ENCODE data around the gene DCST1. TPM values are rescaled to one million over a fixed set of nuclear protein-coding genes. Genes with fewer than 3 reads are reported as not detected.

DCST1 gene
- total RNA-seq, 2 experiments from 2014 or later, result 0.33 to 0.39 TPM

DNA sequence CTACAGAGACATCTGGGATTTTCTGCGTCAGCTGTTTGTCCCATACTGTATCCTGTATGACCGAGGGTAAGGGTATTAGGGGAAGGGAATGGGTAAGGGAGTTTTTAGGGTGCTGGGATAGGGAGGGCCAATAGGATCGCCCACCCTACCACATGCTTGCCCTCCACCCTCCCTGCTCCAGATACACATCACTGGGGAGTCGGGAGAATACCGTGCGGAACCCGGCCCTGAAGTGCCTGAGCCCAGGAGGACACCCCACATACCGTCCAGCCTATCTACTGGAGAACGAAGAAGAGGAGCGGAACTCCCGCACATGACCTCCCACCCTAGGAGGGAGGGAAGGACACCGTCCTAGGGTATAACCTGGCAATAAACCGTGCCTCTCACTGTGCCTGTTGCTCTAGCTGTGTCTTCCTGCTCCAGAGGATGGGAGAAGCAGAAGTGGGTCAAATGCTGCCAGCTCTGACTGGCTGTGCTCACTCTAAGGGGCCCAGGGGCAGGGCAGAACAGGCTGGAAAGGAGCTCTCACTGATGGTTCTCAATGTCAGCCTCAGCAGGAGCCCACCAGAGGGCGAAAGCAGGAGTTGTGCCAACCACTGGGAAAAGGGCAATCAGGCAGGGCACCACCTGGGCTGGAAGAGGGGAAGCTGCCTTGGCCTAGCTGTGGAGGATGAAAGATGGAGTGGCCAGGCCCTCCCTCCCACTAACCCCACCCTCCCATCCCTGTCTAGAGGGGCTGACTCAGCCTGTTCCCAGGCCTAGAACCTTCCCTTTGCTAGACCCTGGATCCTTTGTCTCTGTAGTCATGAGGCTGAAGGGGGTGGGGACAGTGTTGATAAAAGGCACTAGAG, 40.7 kb upstream of the DCST1 start:
- Mint-ChIP-seq H3K9me3 (no peaks in the 10 kb centered on the region), H3K4me3 (no peak overlapping the region), H3K27ac (no peak overlapping the region), H3K4me1 (ENCODE audit: low read depth) (peaks cover 33% of the 10 kb centered on the region), H3K27me3 (no peaks in the 10 kb centered on the region), H3K36me3 (ENCODE audit: low read depth) (peaks cover 26% of the 10 kb centered on the region)
- DNase-seq (no peak), ATAC-seq (ENCODE audit: poor library complexity) (no peak)
- Histone ChIP-seq H3K27ac (ENCODE audit: low read depth in 1 of 2, low read length in 2 of 2) (no peak overlapping the region), H3K4me1 (ENCODE audit: insufficient read depth, low read length) (peaks cover 33% of the 10 kb centered on the region), H3K4me3 (ENCODE audit: low read length) (no peak overlapping the region), H3K36me3 (ENCODE audit: insufficient read depth, low read length) (peaks cover 39% of the 10 kb centered on the region), H3K27me3 (ENCODE audit: control insufficient read depth in 1 of 2, insufficient read depth in 2 of 2, low read length in 2 of 2) (no peaks in the 10 kb centered on the region), H3K9me3 (ENCODE audit: control insufficient read depth in 1 of 2, insufficient read depth in 1 of 2, low read length in 2 of 2) (no peaks in the 10 kb centered on the region)
- CTCF ChIA-PET, result interaction anchor here (1.3 to 13.2 kb wide), 2 partner anchors 9 to 26 kb away, joined by 3 to 159 read pairs; no protein-coding TSS in a partner anchor
- TF ChIP-seq, protein P1, sequence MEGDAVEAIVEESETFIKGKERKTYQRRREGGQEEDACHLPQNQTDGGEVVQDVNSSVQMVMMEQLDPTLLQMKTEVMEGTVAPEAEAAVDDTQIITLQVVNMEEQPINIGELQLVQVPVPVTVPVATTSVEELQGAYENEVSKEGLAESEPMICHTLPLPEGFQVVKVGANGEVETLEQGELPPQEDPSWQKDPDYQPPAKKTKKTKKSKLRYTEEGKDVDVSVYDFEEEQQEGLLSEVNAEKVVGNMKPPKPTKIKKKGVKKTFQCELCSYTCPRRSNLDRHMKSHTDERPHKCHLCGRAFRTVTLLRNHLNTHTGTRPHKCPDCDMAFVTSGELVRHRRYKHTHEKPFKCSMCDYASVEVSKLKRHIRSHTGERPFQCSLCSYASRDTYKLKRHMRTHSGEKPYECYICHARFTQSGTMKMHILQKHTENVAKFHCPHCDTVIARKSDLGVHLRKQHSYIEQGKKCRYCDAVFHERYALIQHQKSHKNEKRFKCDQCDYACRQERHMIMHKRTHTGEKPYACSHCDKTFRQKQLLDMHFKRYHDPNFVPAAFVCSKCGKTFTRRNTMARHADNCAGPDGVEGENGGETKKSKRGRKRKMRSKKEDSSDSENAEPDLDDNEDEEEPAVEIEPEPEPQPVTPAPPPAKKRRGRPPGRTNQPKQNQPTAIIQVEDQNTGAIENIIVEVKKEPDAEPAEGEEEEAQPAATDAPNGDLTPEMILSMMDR (IDR thresholded peaks at IDR 0.05), result no peak
- POLR2A ChIA-PET, result interaction anchor here (1.0 to 2.5 kb wide), 4 partner anchors 8 to 38 kb away, joined by 3 to 19 read pairs (median 12); partner anchors contain the start of genes FLAD1 and PBXIP1
- intact Hi-C loops (cut with DNase I, micrococcal nuclease), result no loop called here

DNA sequence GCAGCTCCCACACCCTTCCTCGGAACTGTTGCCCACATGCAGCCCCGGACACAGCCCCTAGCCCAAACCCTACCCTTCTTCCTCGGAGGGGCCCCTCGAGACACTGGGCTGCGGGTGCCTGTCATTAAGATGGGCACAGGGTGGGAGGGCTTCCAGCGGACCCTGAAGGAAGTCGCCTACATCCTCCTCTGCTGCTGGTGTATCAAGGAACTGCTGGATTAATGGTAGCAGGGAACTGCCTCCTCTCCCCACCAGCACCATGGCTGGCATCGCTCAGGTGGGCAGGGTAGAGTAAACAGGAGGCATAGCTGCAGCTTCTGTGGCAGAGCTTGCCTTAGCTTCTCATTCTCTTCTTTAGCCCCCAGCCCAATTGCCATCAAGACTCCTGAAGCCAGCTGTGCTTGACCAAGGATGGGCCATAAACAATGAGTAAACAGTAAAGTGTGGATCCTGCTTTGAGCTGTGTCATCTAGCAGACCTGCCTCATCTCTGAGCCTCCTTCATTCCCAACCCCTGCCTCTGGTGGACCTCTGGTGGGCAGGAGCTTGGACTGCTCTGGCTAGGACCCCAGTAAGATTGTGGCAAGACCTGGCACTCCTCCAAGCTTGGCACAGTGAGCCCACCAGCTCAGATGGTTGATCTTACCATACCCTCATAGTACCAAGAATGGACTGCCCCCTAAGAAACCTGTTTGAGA, 39.9 kb upstream of the DCST1 start, which contains the start of gene LENEP:
TSS of gene LENEP (plus strand) at position 15 of the 697 bp plus-strand sequence. CDS start at position 37, 22 bp downstream.
- Mint-ChIP-seq H3K36me3 (ENCODE audit: low read depth) (peaks cover 18% of the 10 kb centered on the region), H3K27ac (no peak within 1 kb of the TSS), H3K4me3 (no peak within 1 kb of the TSS), H3K27me3 (no peaks in the 10 kb centered on the region), H3K4me1 (ENCODE audit: low read depth) (peaks cover 34% of the 10 kb centered on the region), H3K9me3 (no peaks in the 10 kb centered on the region)
- no peak within 1 kb of the TSS for H3K4me3 ChIP-seq (ENCODE audit: low read length)
- peaks cover 31% of the 10 kb centered on the region for H3K36me3 ChIP-seq (ENCODE audit: insufficient read depth, low read length)
- no peak for DNase-seq
- ChIA-PET POLR2A (interaction anchor here (1.0 to 2.5 kb wide), 5 partner anchors 10 to 38 kb away, joined by 3 to 19 read pairs (median 7); partner anchors contain the start of genes CKS1B, FLAD1 and PBXIP1), CTCF (interaction anchor here (1.3 to 13.2 kb wide), 2 partner anchors 10 to 25 kb away, joined by 3 to 159 read pairs; no protein-coding TSS in a partner anchor)
- H3K27ac ChIP-seq (ENCODE audit: low read depth in 1 of 2, low read length in 2 of 2), result no peak within 1 kb of the TSS
- H3K27me3 ChIP-seq (ENCODE audit: control insufficient read depth in 1 of 2, insufficient read depth in 2 of 2, low read length in 2 of 2), result no peaks in the 10 kb centered on the region
- peaks cover 32% of the 10 kb centered on the region for H3K4me1 ChIP-seq (ENCODE audit: insufficient read depth, low read length)
- ATAC-seq (ENCODE audit: poor library complexity), result no peak
- intact Hi-C loops (cut with DNase I, micrococcal nuclease), result no loop called here
- TF ChIP-seq, protein P1 (IDR thresholded peaks at IDR 0.05), result no peak
- H3K9me3 ChIP-seq (ENCODE audit: control insufficient read depth in 1 of 2, insufficient read depth in 1 of 2, low read length in 2 of 2), result no peaks in the 10 kb centered on the region

DNA sequence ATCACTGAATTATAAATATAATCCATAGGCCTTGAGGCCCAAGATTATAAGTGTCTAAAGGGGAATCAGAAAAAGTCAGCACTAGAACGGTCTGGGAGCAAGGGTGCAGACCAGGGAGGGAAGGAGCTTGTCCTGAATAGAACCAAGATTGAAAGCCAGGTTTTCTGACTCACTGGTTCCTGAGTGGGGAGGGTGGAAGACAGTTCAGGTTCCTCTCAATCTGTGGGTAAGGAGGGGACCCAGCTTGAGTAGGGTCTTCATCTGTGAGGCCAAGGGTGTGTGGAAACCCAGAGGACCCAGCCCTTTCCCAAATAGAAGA, 39.4 kb upstream of the DCST1 start:
- Histone ChIP-seq H3K36me3 (ENCODE audit: insufficient read depth, low read length) (peaks cover 26% of the 10 kb centered on the region), H3K4me3 (ENCODE audit: low read length) (no peak overlapping the region), H3K4me1 (ENCODE audit: insufficient read depth, low read length) (peaks cover 32% of the 10 kb centered on the region), H3K27me3 (ENCODE audit: control insufficient read depth in 1 of 2, insufficient read depth in 2 of 2, low read length in 2 of 2) (no peaks in the 10 kb centered on the region), H3K9me3 (ENCODE audit: control insufficient read depth in 1 of 2, insufficient read depth in 1 of 2, low read length in 2 of 2) (no peaks in the 10 kb centered on the region), H3K27ac (ENCODE audit: low read depth in 1 of 2, low read length in 2 of 2) (no peak overlapping the region)
- no peak for ATAC-seq (ENCODE audit: poor library complexity)
- CTCF ChIA-PET, result interaction anchor here (1.3 to 13.2 kb wide), 2 partner anchors 10 to 24 kb away, joined by 3 to 159 read pairs; no protein-coding TSS in a partner anchor
- H3K4me3 Mint-ChIP-seq, result no peak overlapping the region
- no peaks in the 10 kb centered on the region for H3K27me3 Mint-ChIP-seq
- no peak for DNase-seq
- POLR2A ChIA-PET, result interaction anchor here (1.0 to 2.5 kb wide), 4 partner anchors 10 to 39 kb away, joined by 5 to 19 read pairs (median 13); partner anchors contain the start of genes CKS1B, FLAD1 and PBXIP1
- no peaks in the 10 kb centered on the region for H3K9me3 Mint-ChIP-seq
- no peak overlapping the region for H3K27ac Mint-ChIP-seq
- TF ChIP-seq, protein P1 (IDR thresholded peaks at IDR 0.05), result no peak
- peaks cover 34% of the 10 kb centered on the region for H3K4me1 Mint-ChIP-seq (ENCODE audit: low read depth)
- intact Hi-C loops (cut with DNase I, micrococcal nuclease), result no loop called here
- H3K36me3 Mint-ChIP-seq (ENCODE audit: low read depth), result peaks cover 13% of the 10 kb centered on the region
